ENCODE data around the gene TRIM69.

DNA sequence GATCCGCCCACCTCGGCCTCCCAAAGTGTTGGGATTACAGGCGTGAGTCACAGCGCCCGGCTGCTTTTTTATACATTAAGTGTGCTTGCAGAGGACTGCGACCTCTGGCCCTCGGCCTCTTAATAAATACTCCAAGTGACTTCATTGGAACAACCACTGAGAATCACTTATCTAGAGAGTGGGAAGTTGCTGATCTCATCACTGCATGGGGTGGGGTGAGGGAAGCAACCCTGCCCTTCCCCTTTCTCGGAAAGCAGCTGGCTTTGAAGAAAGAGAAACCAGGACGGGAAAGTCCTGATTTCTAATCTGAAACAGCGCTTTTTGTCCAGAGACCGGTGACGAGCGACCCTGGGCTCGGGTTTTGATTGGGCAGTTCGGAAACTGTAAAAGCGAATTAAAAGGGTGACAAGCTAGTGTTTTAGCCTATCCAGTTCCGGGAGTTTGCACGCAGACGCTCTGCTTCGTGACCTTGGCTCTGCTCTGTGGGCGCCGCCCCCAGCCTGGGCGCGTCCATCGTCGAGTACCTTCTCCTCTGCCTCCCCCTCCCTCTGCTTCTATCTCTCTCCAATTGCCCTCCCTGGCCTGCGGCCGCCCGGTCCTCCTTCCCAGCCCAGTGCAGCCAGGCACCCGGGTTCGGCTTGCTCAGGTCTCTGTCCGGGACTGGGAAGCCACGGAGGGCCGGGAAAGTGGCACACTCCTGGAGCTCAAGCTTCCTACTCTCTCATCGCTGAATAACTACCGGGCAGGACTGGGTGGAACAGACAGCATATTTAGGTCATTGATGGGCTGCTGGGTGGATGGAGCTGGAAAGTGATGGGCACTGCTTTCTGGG is 7.5 kb upstream of the TRIM69 start:
- TF ChIP-seq, protein P1, sequence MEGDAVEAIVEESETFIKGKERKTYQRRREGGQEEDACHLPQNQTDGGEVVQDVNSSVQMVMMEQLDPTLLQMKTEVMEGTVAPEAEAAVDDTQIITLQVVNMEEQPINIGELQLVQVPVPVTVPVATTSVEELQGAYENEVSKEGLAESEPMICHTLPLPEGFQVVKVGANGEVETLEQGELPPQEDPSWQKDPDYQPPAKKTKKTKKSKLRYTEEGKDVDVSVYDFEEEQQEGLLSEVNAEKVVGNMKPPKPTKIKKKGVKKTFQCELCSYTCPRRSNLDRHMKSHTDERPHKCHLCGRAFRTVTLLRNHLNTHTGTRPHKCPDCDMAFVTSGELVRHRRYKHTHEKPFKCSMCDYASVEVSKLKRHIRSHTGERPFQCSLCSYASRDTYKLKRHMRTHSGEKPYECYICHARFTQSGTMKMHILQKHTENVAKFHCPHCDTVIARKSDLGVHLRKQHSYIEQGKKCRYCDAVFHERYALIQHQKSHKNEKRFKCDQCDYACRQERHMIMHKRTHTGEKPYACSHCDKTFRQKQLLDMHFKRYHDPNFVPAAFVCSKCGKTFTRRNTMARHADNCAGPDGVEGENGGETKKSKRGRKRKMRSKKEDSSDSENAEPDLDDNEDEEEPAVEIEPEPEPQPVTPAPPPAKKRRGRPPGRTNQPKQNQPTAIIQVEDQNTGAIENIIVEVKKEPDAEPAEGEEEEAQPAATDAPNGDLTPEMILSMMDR (IDR thresholded peaks at IDR 0.05), result no peak
- peak; percentile 76 for TF ChIP-seq POLR2A (IDR thresholded peaks at IDR 0.05)
- TF ChIP-seq POLR2AphosphoS5 (IDR thresholded peaks at IDR 0.05), result peak; percentile 68 to 93 (median 83)
